HG03342 (cell line): ENCODE data around the gene ARMC10.
"Not testable (repeated sequence)": the region's sequence is repeated elsewhere in the genome, so short reads cannot be mapped to it uniquely, and the experiment has no call there.

ENCODE experiments used
- ATAC-seq: cut with Tn5 transposase; IDR thresholded peaks from one replicate; pipeline ENCODE4 v1.9.1; 2021; ENCODE audit warnings: mild to moderate bottlenecking, moderate library complexity; ENCODE audit not compliant: unreplicated experiment

The ARMC10 gene

DNA sequence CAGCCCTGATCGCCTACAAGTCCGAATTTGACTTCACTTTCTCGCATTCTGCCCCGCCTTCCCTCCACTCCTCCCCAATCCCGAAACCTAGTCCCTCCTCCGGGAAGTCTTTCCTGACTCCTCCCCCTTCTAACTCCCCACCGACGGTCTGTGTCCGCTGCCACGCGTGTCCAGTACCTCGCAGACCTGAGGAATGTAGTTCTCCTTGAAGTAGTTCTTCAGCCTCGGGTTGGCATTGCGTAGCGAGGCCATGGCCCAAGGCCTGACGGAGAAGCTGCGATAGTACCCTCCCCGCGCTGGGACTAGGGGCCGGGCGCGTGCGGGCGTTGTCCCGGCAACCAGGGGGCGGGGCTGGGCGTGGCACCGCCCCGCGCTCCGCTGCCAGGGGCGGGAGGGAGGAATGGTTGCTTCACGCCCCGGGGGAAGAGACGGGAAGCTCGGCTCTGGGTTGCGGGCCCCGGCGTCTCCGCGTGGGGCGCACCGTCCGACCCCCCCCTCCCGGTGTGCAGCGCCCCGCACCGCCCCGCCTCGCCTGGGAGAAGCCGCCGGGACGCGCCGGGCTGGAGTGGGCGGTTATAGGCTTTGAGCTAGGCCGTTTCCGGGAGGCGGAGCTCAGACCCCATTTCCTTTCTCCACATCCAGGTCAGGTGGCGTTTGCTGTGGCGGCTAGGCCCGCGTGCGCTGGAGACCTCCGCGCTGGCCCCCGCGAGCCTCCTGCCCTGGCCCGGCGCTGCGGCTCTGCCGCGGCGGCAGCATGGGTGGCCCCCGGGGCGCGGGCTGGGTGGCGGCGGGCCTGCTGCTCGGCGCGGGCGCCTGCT lies at the start of gene ARMC10, which contains the start of gene FBXL13:
Gene ARMC10, plus strand, starts transcription at position 622 of the 818 bp plus-strand sequence. Its CDS starts 133 bp downstream, at position 755.
Gene FBXL13, minus strand, starts transcription at position 278 of the 818 bp plus-strand sequence.
- ATAC-seq, result peak; percentile 90

DNA sequence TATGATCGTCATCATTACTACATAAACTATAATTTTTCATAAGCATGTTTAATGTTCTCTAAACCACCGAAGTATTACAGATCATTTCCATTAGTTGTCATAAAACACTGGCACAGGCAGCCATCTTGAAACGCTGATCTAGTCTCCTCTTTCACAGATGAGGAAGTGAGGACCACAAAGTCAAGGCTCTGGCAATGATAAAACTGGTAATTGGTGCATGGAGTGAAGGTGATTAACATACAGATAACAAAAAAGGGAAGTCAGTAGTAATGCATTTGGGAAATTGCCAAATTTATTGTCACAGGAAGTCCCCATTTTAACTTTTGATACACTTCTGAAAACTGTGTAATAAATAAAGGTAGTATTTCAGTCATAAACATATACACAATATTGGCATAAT lies 49.6 kb upstream of the ARMC10 start:
- no peak for ATAC-seq

GRCh38 chr7:103031024-103031423 lies 43.9 kb upstream of the ARMC10 start:
- ATAC-seq, result no peak

GRCh38 chr7:103031781-103032180 lies 43.2 kb upstream of the ARMC10 start:
- ATAC-seq, result no peak

GRCh38 chr7:103034318-103034717 lies 40.6 kb upstream of the ARMC10 start:
- not testable (repeated sequence) for ATAC-seq

DNA sequence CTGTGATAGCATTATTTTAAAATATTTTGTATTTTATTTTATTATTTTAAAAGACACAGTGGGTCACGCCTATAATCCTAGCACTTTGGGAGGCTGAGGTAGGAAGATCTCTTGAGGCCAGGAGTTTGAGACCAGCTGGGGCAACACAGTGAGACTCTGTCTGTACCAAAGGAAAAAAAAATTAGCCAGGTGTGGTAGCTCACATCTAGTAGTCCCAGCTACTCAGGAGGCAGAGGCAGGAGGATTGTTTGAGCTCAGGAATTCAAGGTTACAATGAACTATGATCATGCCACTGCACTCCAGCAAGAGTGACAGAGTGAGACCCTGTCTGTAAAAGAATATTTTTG lies 37.5 kb upstream of the ARMC10 start:
- ATAC-seq, result no peak

DNA sequence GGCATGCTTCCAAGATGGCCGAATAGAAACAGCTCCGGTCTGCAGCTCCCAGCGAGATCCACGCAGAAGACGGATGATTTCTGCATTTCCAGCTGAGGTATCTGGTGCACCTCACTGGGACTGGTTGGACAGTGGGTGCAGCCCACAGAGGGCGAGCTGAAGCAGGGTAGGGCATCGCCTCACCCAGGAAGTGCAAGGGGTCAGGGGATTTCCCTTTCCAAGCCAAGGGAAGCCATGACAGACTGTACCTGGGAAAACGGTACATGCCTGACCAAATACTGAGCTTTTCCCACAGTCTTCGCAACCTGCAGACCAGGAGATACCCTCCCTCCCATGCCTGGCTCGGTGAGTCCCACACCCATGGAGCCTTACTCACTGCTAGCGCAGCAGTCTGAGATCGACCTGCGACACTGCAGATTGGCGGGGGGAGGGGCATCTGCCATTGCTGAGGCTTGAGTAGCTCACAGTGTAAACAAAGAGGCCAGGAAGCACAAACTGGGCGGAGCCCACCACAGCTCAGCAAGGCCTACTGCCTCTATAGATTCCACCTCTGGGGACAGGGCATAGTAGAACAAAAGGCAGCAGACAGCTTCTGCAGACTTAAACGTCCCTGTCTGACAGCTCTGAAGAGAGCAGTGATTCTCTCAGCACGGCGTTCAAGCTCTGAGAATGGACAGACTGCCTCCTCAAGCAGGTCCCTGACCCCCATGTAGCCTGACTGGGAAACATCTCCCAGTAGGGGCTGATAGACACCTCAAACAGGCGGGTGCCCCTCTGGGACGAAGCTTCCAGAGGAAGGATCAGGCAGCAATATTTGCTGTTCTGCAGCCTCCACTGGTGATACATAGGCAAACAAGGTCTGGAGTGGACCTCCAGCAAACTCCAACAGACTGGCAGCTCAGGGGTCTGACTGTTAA lies 36.9 kb upstream of the ARMC10 start:
- ATAC-seq, result not testable (repeated sequence)

GRCh38 chr7:103041815-103042214 lies 33.1 kb upstream of the ARMC10 start:
- not testable (repeated sequence) for ATAC-seq

- ATAC-seq, result no peak
Observed at GRCh38 chr7:103048833-103049232, 26.1 kb upstream of the ARMC10 start.

DNA sequence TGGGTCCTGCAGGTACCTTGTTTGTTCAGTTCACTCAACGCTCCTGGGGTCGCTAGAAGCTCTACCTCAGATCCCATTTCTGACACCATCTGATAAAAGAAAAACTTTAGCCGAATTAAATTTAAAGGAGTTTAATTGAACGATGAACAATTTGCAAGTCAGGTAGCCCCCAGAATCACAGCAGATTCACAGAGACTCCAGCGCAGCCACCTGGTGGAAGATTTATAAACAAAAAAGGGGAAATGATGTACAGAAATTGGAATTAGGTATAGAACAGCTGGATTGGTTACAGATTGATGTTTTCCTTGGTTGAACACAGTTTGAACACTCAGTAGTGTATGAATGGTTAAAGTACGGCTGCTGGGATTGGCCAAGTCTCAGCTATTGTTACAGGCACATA lies 23.4 kb upstream of the ARMC10 start:
- ATAC-seq, result no peak

GRCh38 chr7:103056006-103056405 lies 18.9 kb upstream of the ARMC10 start:
- ATAC-seq, result not testable (repeated sequence)

GRCh38 chr7:103058122-103058521 lies 16.8 kb upstream of the ARMC10 start:
- no peak for ATAC-seq

DNA sequence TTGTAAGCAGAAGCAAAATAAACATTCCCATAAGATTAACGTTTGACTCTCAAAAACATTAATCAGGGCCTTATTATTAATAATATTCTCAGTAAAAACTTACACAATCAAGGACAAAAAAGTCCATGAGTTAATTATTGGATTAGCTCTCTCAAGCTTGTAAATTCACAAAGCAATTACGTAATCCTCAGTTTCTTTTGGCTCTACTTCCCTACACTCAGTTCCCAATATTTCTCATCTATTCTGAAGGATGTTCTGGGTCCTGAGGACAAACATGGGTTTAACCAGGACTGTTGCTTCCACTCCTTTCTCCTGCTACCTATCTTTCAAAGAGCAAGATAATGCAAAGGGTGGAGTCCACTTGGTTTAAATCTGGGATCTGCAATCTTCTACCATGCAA lies 15.5 kb upstream of the ARMC10 start:
- ATAC-seq, result no peak

DNA sequence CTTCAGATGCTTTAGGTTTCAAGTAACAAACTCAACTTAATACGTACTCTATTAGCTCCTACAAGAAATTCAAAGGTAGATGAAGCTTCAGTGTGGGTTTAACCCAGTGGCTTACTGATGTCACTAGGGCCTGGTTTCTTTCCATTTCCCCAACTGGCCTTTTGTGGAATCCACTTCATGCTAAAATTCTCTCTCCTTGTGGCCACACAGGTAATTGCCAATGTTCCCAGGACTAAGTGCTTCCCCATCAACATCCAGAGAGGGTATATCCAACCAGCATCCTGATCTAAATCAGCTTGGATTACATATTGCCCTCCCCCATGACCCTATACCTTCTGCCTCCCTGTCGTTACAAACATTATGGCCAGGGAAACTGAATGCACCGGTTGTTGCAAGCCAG lies 11.0 kb upstream of the ARMC10 start:
- no peak for ATAC-seq

DNA sequence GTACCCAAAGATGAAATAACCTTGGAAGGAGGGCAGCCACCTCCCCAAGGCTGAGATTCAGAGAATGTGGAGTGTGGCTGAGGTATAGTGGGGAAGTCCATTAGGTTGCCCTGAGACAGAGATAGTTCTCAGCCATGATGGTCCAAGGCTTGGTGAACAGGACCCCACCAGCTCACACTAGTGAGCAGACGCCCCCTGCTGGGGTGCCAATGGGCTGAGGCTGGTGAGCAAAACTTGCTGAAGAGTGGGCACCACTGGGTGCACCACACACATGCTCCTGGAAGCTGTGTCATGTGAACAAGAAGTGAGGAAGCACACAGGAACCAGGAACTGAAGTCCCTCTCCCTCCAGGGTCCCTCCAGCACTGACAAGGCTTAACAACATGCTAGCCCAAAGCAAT lies 9.3 kb upstream of the ARMC10 start:
- peak; percentile 54 for ATAC-seq

DNA sequence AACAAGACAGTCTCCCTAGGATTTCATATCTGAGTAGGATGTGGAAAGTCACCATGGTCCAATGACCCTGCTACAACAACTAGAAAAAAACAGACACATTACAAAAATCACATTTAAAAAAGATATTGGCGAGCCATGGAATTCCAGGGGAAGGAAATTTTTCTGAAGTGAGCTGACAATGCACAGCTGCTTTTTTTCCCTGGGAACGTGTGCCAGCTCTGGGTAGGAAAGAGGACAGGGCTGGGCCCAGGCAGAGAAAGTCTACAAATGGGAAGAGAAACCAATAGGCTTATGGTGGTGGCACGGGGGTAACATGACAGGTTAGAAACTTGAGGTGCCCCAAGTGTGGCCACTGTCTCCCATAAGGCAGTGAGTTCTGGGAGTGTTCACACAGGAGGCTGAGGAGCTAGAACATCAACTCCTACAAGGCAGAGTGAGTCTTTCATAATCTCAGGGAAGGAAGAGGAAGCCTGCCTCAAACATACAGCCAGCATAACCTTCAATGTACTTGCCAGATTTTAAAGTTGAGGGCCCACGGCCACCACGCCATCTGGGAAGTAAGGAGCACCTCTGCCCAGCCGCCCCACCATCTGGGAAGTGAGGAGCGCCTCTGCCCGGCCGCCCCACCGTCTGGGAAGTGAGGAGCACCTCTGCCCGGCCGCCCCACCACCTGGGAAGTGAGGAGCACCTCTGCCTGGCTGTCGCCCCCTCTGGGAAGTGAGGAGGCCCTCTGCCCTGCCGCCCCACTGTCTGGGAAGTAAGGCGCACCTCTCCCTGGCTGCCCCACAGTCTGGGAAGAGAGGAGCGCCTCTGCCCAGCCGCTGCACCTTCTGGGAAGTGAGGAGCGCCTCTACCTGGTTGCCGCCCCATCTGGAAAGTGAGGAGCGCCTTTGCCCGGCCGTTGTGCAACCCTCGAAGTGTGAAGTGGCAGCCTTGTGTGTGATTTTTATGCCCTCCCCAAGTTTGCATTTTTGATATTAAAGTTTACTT lies 6.2 kb upstream of the ARMC10 start:
- no peak for ATAC-seq

DNA sequence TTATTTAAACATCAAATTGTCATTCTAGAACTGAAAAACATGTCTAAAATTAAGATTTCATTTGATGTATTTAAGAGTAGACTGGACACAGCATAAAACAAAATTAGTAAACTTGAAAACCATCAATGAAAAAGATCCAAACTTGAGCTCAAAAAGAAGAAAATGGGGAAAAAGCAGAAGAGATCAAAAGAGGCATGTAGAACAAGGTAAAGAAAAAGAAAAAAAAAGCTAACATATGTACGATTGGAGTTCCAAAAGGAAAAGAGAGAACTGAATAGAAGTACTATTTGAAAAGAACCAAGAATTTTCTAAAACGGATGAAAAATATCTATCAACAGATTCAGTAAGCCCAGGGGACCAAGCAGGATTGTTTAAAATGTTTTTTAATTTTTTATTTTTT lies 3.9 kb upstream of the ARMC10 start:
- ATAC-seq, result no peak

- ATAC-seq, result no peak
Observed at GRCh38 chr7:103073989-103074518, 886 bp upstream of the ARMC10 start.

DNA sequence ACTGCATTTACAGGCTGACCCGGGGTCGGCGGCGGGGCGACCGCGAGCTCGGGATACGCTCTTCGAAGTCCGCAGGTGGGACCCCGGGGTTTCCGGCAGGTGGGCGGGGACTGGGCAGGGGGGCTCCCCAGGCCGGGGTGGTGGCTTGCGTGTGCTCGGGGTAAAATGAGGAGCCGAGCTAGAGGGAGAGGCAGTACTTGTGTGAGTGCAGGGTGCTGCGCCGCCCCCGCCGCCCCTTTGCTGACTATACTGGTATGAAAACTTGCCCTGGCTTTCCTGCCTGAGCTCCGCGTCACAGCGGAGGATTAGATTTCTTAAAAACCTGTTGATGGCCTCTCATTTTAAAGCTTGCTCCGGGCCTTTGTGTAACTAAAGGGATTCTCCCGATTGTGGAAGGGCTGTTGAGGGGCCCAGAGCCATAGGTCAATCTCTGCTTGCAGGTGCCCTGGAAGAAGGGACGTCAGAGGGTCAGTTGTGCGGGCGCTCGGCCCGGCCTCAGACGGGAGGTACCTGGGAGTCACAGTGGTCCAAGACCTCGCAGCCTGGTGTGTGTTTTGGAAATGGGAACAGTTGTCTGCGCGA lies 488 bp downstream of the ARMC10 start:
- ATAC-seq, result peak; percentile 46

DNA sequence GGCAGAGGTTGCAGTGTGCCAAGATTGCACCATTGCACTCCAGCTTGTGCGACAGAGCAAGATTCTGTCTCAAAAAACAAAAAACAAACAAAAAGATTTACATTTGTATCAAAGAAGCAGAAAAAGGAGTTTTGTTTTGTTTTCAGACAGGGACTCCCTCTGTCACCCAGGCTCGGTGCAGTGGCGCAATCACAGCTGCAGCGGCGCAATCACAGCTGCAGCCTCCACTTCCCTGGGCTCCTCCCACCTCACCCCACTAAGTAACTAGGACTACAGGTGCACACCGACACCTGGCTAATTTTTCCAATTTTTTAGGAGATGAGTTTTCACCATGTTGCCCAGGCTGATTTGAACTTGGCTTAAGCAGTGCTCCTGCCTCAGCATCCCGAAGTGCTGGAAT lies 1.8 kb downstream of the ARMC10 start:
- ATAC-seq, result no peak
